Renal cortical epithelial cell (primary cell): ENCODE results near the gene RCHY1. TPM values are rescaled to one million over a fixed set of nuclear protein-coding genes. Genes with fewer than 3 reads are reported as not detected.
"Not testable (repeated sequence)": the region's sequence is repeated elsewhere in the genome, so short reads cannot be mapped to it uniquely, and the experiment has no call there.

Source experiments
- DNase-seq: peaks from one replicate; pipeline ENCODE4 v3.0.0-alpha.2; 2011; ENCODE audit warnings: low read depth
- total RNA-seq: library from RNA; depleted of rRNA; stranded (reverse); fragments of >200 nt; gene quantifications from 2 replicates; pipeline ENCODE4 v1.2.3, GENCODE V29; 2014

RCHY1 gene
- total RNA-seq, 1 donor from 2014 or later = 74.9 TPM

GRCh38 chr4:75516144-75516543, 1.9 kb upstream of the RCHY1 start:
- DNase-seq = no peak

GRCh38 chr4:75514949-75515612, 878 bp upstream of the RCHY1 start:
- no peak for DNase-seq

GRCh38 chr4:75513526-75514130, 575 bp downstream of the RCHY1 start:
- DNase-seq = peak; percentile 19

GRCh38 chr4:75512386-75513211, 1.6 kb downstream of the RCHY1 start:
- peak; percentile 60 for DNase-seq

- no peak for DNase-seq
These were observed 2.4 kb downstream of the RCHY1 start for GRCh38 chr4:75511841-75512240.

- not testable (repeated sequence) for DNase-seq
These were observed 4.6 kb downstream of the RCHY1 start for GRCh38 chr4:75509592-75509991.

GRCh38 chr4:75505630-75506029, 8.6 kb downstream of the RCHY1 start:
- DNase-seq = no peak

GRCh38 chr4:75502671-75503070, 11.5 kb downstream of the RCHY1 start:
- DNase-seq = no peak

- DNase-seq = no peak
These were observed 14.3 kb downstream of the RCHY1 start for GRCh38 chr4:75499900-75500299.

- DNase-seq = no peak
These were observed 16.2 kb downstream of the RCHY1 start for GRCh38 chr4:75498041-75498440.

GRCh38 chr4:75497133-75497532, 17.1 kb downstream of the RCHY1 start:
- no peak for DNase-seq

- no peak for DNase-seq
These were observed 17.8 kb downstream of the RCHY1 start for GRCh38 chr4:75496406-75496805.

- DNase-seq = no peak
These were observed 18.7 kb downstream of the RCHY1 start for GRCh38 chr4:75495476-75495875.

GRCh38 chr4:75494563-75494962, 19.6 kb downstream of the RCHY1 start:
- peak; percentile 73 for DNase-seq

- peak; percentile 68 for DNase-seq
These were observed 24.0 kb downstream of the RCHY1 start for GRCh38 chr4:75490155-75490554.

GRCh38 chr4:75484190-75484589, 30.0 kb downstream of the RCHY1 start:
- DNase-seq = no peak

- no peak for DNase-seq
These were observed 37.0 kb downstream of the RCHY1 start for GRCh38 chr4:75477201-75477600.

- no peak for DNase-seq
These were observed 43.5 kb downstream of the RCHY1 start for GRCh38 chr4:75470738-75471137.

GRCh38 chr4:75469896-75470295, 44.3 kb downstream of the RCHY1 start:
- no peak for DNase-seq

- no peak for DNase-seq
These were observed 56.8 kb downstream of the RCHY1 start for GRCh38 chr4:75457365-75457764.

GRCh38 chr4:75434105-75434504, 80.1 kb downstream of the RCHY1 start:
- DNase-seq = no peak

GRCh38 chr4:75432683-75433082, 81.5 kb downstream of the RCHY1 start:
- peak; percentile 22 for DNase-seq

- no peak for DNase-seq
These were observed 85.0 kb downstream of the RCHY1 start for GRCh38 chr4:75429208-75429607.
